Tibial nerve (tissue), 4 donors: ENCODE measurements around the gene SFXN5. TPM values are rescaled to one million over a fixed set of nuclear protein-coding genes. Genes with fewer than 3 reads are reported as not detected.

Experiments used
- DNase-seq, 2 donors: peaks; one replicate each; pipeline ENCODE4 v3.0.0-alpha.2; 2019; ENCODE audit warnings: low spot score in 2 of 2
- H3K27ac ChIP-seq, 4 donors: fragments of 200-600 bp; sonication (generic) in 3 of 4; one replicate each; pipeline ENCODE4 v1.5.1; 2017 to 2019; ENCODE audit warnings: mild to moderate bottlenecking in 1 of 4
- H3K27me3 ChIP-seq, 2 donors: fragments of 200-600 bp; sonication (generic) in 1 of 2; one replicate each; pipeline versions ENCODE4 v1.5.1 to v1.6.0; 2017 to 2019
- H3K36me3 ChIP-seq, 3 donors: fragments of 200-600 bp; sonication (generic); one replicate each; pipeline ENCODE4 v1.5.1; 2018 to 2019
- H3K4me1 ChIP-seq, 4 donors: fragments of 200-600 bp; sonication (generic) in 3 of 4; one replicate each; pipeline ENCODE4 v1.5.1; 2017 to 2019
- H3K4me3 ChIP-seq, 4 donors: fragments of 200-600 bp; sonication (generic) in 3 of 4; one replicate each; pipeline ENCODE4 v1.5.1; 2017 to 2019; ENCODE audit warnings: mild to moderate bottlenecking in 1 of 4, moderate library complexity in 1 of 4
- H3K9me3 ChIP-seq, 4 donors: fragments of 200-600 bp; sonication (generic) in 3 of 4; one replicate each; pipeline ENCODE4 v1.5.1; 2017 to 2019
- CTCF ChIP-seq, 5 experiments: fragments of 200-600 bp in 3 of 5; fragments of 450-650 bp in 2 of 5; sonication (generic) in 3 of 5; IDR thresholded peaks; one replicate each; pipeline ENCODE4 v1.5.1; 2016 to 2019; ENCODE audit warnings: antibody characterized with exemption in 5 of 5, mild to moderate bottlenecking in 3 of 5, moderate library complexity in 2 of 5
- EP300 ChIP-seq, 2 donors: sonication (generic); formaldehyde crosslinking; IDR thresholded peaks; one replicate each; pipeline ENCODE4 v1.6.1; 2017; ENCODE audit warnings: antibody characterized with exemption in 2 of 2, mild to moderate bottlenecking in 1 of 2
- POLR2A ChIP-seq, 2 donors: fragments of 450-650 bp; IDR thresholded peaks; one replicate each; pipeline ENCODE4 v1.6.1; 2017; ENCODE audit warnings: antibody characterized with exemption in 2 of 2, mild to moderate bottlenecking in 2 of 2, moderate library complexity in 2 of 2
- WGBS, 2 donors: methylation state at CpG; one replicate each; pipeline ENCODE4 v1.1.5; 2018; 5-methylcytosine and 5-hydroxymethylcytosine counted together
- total RNA-seq, 4 donors: library from RNA; depleted of rRNA; stranded (reverse); fragments of >200 nt; gene quantifications; one replicate each; pipeline ENCODE4 v1.1.0, GENCODE V29; 2016

Gene SFXN5
- total RNA-seq, 4 donors from 2014 or later = 13.8 to 58.1 (median 21.7) TPM

GRCh38 chr2:72982781-72983499 is 88.6 kb downstream of the SFXN5 start:
- DNase-seq = no peak
- no peak overlapping the region for H3K4me3 ChIP-seq
- H3K36me3 ChIP-seq = peaks cover 0 to 55% (median 0%) of the 10 kb centered on the region in 3 donors
- H3K27ac ChIP-seq = no peak overlapping the region
- no peaks in the 10 kb centered on the region for H3K27me3 ChIP-seq
- no peak for TF ChIP-seq EP300 (IDR thresholded peaks at IDR 0.05)
- no peak for TF ChIP-seq POLR2A (IDR thresholded peaks at IDR 0.05)
- TF ChIP-seq CTCF (IDR thresholded peaks at IDR 0.05) = no peak
- WGBS, 2 donors = 87 to 91% methylated on average over 11 of the region's 11 CpGs
- no peaks in the 10 kb centered on the region for H3K4me1 ChIP-seq
- H3K9me3 ChIP-seq = no peaks in the 10 kb centered on the region

GRCh38 chr2:72982219-72982618 is 89.3 kb downstream of the SFXN5 start:
- Histone ChIP-seq H3K36me3 (peaks cover 0 to 49% (median 0%) of the 10 kb centered on the region in 3 donors), H3K27me3 (no peaks in the 10 kb centered on the region), H3K9me3 (no peaks in the 10 kb centered on the region), H3K27ac (no peak overlapping the region), H3K4me3 (no peak overlapping the region), H3K4me1 (no peaks in the 10 kb centered on the region)
- DNase-seq = no peak
- 74 to 91% methylated on average over 2 of the region's 2 CpGs for WGBS, 2 donors
- TF ChIP-seq EP300 (IDR thresholded peaks at IDR 0.05) (no peak), CTCF (IDR thresholded peaks at IDR 0.05) (no peak), POLR2A (IDR thresholded peaks at IDR 0.05) (no peak)

GRCh38 chr2:72981536-72981935 is 90.0 kb downstream of the SFXN5 start:
- DNase-seq = no peak

GRCh38 chr2:72980535-72981217 is 90.8 kb downstream of the SFXN5 start:
- H3K9me3 ChIP-seq = no peaks in the 10 kb centered on the region
- H3K27me3 ChIP-seq = no peaks in the 10 kb centered on the region

More at GRCh38 chr2:72981536-72981935, 90.0 kb downstream of the SFXN5 start:
- Histone ChIP-seq H3K9me3 (no peaks in the 10 kb centered on the region), H3K27me3 (no peaks in the 10 kb centered on the region), H3K27ac (no peak overlapping the region), H3K4me1 (no peaks in the 10 kb centered on the region), H3K4me3 (no peak overlapping the region), H3K36me3 (peaks cover 0 to 43% (median 0%) of the 10 kb centered on the region in 3 donors)
- TF ChIP-seq EP300 (IDR thresholded peaks at IDR 0.05) (no peak), POLR2A (IDR thresholded peaks at IDR 0.05) (no peak), CTCF (IDR thresholded peaks at IDR 0.05) (no peak)
- 88 to 89% methylated on average over 5 of the region's 5 CpGs for WGBS, 2 donors

More at GRCh38 chr2:72980535-72981217, 90.8 kb downstream of the SFXN5 start:
- 91% methylated on average over 11 of the region's 11 CpGs for WGBS, 2 donors
- H3K27ac ChIP-seq = no peak overlapping the region
- DNase-seq = no peak
- no peak overlapping the region for H3K4me3 ChIP-seq
- TF ChIP-seq CTCF (IDR thresholded peaks at IDR 0.05) (no peak), EP300 (IDR thresholded peaks at IDR 0.05) (no peak), POLR2A (IDR thresholded peaks at IDR 0.05) (no peak)
- H3K4me1 ChIP-seq = no peaks in the 10 kb centered on the region
- H3K36me3 ChIP-seq = peaks cover 0 to 34% (median 0%) of the 10 kb centered on the region in 3 donors
